Epithelial cell of esophagus (primary cell): ENCODE measurements around the gene GBP4.
"Not testable (repeated sequence)": the region's sequence is repeated elsewhere in the genome, so short reads cannot be mapped to it uniquely, and the experiment has no call there.

ENCODE experiments used
- DNase-seq: peaks from one replicate; pipeline ENCODE4 v3.0.0; 2010; ENCODE audit warnings: low read depth
- H3K4me3 ChIP-seq: 2 replicates; pipeline ENCODE4 v1.5.1; 2011; ENCODE audit warnings: mild to moderate bottlenecking, low read length, control low read depth
- TF ChIP-seq, protein P1 (sequence below): IDR thresholded peaks from 2 replicates; pipeline ENCODE4 v1.5.1; 2011; ENCODE audit warnings: low read depth, mild to moderate bottlenecking, low read length, control low read depth, inconsistent platforms; ENCODE audit not compliant: insufficient read depth; ENCODE audit errors: missing control alignments

Gene GBP4, protein sequence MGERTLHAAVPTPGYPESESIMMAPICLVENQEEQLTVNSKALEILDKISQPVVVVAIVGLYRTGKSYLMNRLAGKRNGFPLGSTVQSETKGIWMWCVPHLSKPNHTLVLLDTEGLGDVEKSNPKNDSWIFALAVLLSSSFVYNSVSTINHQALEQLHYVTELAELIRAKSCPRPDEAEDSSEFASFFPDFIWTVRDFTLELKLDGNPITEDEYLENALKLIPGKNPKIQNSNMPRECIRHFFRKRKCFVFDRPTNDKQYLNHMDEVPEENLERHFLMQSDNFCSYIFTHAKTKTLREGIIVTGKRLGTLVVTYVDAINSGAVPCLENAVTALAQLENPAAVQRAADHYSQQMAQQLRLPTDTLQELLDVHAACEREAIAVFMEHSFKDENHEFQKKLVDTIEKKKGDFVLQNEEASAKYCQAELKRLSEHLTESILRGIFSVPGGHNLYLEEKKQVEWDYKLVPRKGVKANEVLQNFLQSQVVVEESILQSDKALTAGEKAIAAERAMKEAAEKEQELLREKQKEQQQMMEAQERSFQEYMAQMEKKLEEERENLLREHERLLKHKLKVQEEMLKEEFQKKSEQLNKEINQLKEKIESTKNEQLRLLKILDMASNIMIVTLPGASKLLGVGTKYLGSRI

DNA sequence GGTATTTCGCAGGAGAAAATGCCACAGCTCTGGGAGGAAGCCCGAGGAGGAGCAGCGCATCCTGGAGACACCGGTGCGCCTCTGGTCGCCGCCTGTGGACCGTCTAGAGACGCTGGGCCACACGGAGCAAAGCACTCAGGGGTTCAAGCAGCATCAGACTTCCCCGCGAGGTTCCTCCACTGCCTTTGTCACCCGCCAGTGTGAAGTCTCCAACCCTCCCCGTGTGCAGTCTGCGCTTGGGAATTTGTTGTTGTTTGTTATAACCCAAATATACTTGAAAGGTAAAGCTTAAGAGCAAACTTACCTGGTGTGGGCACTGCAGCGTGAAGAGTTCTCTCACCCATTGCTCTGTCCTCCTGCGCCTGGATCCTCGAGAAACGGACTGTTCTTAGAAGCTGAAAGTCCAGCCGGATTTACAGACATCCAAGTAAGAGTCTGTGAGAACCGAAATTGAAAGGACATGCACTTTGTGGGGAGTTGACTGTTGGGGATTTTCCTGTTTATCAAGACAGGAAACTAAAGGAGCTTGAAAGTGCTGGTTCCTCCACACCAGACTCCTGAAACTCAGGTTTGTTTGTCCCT lies at the start of gene GBP4:
GBP4 (minus strand) TSS at position 452 of the 582 bp plus-strand sequence; CDS start at position 344, 108 bp downstream.
- peak within 1 kb of the TSS; percentile 32 for H3K4me3 ChIP-seq
- peak; percentile 25 for DNase-seq
- TF ChIP-seq, protein P1, sequence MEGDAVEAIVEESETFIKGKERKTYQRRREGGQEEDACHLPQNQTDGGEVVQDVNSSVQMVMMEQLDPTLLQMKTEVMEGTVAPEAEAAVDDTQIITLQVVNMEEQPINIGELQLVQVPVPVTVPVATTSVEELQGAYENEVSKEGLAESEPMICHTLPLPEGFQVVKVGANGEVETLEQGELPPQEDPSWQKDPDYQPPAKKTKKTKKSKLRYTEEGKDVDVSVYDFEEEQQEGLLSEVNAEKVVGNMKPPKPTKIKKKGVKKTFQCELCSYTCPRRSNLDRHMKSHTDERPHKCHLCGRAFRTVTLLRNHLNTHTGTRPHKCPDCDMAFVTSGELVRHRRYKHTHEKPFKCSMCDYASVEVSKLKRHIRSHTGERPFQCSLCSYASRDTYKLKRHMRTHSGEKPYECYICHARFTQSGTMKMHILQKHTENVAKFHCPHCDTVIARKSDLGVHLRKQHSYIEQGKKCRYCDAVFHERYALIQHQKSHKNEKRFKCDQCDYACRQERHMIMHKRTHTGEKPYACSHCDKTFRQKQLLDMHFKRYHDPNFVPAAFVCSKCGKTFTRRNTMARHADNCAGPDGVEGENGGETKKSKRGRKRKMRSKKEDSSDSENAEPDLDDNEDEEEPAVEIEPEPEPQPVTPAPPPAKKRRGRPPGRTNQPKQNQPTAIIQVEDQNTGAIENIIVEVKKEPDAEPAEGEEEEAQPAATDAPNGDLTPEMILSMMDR = no peak

DNA sequence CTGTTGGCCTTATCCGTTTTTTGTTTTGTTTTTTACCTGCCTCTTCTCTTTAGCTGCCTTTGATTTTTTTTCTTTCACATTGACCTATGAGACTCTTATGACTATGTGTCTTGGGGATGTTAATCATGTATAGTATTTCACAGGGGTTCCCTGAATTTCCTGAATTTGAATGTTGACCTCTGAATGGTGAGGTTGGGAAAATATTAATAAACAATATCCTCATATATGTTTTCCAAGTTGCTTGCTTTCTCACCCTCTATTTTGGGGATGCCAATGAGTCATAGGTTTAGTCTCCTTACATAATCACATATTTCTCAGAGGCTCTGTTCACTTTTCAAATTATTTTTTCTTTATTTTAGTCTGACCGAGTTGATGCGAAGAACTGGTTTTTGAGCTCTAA lies 44.3 kb upstream of the GBP4 start:
- DNase-seq = no peak
- TF ChIP-seq, protein P1 = no peak
- H3K4me3 ChIP-seq = no peak overlapping the region

DNA sequence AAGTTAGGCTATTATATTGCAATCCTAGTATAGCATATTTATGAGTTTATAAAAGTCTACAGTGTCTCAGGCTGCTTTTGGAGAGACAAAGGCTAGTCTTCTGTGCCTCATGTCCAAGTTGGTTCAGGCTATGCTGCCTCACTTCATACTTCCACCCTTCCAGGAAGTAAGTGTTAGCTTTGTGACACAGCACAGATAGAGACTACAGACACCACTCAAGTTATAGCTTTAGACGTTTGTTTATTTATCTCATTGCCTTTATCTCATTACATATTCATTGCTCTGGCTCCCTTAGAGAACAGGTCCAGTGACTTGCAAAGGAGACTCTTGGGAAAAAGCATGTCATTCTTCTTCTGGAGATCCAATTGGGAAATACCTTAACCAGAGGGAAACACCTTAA lies 22.6 kb upstream of the GBP4 start:
- TF ChIP-seq, protein P1 = no peak
- peak; percentile 27 for DNase-seq
- no peak overlapping the region for H3K4me3 ChIP-seq

DNA sequence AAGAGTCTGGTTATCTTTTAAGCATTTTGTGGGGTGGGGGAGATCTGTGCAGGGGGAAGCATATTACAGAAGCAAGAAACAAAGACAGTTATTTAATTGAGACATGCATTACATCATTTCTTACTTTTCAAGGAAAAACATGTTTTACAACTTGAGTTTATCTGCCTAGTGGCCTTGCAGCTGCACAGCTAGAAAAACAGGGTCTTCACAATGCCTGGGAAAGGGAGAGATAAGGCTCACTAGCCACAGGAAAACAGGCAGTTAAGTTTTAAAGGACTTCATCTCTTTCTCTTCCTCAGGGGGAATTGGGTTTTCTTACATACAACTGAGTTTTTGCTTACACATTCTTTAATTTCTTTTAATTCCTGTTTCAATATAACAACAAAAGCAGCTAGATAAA lies 21.1 kb upstream of the GBP4 start:
- DNase-seq, H3K4me3 ChIP-seq: not testable (repeated sequence)

DNA sequence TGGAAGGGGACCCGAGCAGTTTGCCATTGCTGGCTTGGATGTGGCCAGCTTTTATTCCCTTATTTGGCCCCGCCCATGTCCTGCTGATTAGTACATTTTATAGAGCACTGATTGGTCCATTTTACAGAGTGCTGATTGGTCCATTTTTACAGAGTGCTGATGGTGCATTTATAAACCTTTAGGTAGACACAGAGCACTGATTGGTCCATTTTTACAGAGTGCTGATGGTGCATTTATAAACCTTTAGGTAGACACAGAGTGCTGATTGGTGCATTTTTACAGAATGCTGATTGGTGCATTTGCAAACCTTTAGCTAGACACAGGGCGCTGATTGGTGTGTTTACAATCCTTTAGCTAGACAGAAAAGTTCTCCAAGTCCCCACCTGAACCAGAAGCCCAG lies 20.2 kb upstream of the GBP4 start:
- H3K4me3 ChIP-seq, DNase-seq: not testable (repeated sequence)

DNA sequence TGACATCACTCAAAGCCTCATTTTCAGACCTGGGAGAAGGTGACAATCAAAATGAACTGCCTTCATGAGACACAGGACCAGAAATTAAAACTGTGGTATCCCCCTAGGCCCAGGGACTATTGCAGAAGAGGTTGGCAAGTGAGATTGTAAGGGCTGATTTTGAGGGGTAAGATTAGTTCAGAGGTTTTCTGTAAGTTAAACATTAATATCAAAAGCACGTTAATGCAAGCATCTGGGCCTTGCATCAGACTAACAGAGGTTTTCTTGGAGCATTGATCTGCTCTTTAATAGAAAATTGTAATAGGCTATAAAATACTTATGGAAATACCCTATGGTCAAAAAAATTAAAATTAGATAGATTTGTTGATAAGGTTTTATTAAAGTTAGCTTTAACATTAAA lies 14.6 kb upstream of the GBP4 start:
- no peak overlapping the region for H3K4me3 ChIP-seq
- no peak for DNase-seq
- TF ChIP-seq, protein P1 = no peak

DNA sequence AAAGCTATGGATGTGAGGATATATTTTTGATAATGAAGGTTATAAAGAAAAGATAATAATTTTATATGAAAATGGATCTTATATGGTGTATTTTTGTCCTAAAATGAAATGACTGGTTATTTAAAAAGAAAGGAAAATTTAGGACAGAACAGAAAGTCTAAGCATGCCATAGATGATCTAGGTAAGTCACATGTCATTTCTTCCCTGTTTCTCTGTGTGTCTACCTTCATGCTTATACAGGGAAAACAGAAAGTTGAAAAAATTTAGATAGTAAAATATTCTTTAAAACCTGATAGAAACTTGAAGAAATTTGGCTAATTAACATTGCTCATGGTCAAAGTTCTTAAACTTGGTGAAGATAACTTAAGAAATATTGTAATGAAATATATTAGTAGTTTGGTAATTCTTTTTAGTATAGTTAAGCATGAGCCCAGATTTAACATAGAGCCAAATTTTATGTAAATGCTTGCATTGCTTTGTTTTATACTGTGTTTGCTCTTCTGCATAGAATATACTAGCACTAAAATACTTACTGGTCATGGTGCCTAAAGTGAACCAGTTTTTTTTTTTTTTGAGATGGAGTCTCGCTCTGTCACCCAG lies 12.4 kb upstream of the GBP4 start:
- H3K4me3 ChIP-seq = no peak overlapping the region
- DNase-seq = no peak
- TF ChIP-seq, protein P1 = no peak

DNA sequence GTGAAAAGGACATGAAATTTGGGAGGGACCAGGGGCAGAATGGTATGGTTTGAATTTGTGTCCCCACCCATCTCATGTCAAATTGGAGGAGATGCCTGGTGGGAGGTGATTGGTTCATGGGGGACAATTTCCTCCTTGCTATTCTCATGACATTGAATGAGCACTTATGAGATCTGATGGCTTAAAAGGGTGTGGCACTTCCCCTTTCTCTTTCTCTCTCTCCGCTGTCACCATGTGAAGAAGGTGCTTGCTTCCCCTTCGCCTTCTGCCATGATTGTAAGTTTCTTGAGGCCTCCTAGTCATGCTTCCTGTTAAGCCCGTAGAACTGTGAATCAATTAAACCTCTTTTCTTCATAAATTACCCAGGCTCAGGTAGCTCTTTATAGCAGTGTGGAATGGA lies 7.6 kb upstream of the GBP4 start:
- DNase-seq = no peak
- H3K4me3 ChIP-seq = no peak overlapping the region
- TF ChIP-seq, protein P1 = no peak
